SJSA1 (cell line): Measurements from ENCODE around the gene RASD2. TPM values are rescaled to one million over a fixed set of nuclear protein-coding genes. Genes with fewer than 3 reads are reported as not detected.

Experiments
- DNase-seq, 2 experiments: peaks; one replicate each; pipeline ENCODE4 v3.0.0-alpha.2; 2015 to 2020; ENCODE audit warnings: low spot score in 2 of 2, low read depth in 1 of 2
- H3K27ac ChIP-seq: fragments of 250-450 bp; sonication (Bioruptor Pico); 2 replicates; pipeline ENCODE4 v1.5.1; 2020; ENCODE audit warnings: mild to moderate bottlenecking, moderate library complexity
- H3K27me3 ChIP-seq: fragments of 250-450 bp; sonication (Bioruptor Pico); replicated peaks from 2 replicates; pipeline ENCODE4 v1.5.1; 2020; ENCODE audit warnings: mild to moderate bottlenecking, moderate library complexity
- H3K36me3 ChIP-seq: fragments of 250-450 bp; sonication (Bioruptor Pico); 2 replicates; pipeline ENCODE4 v1.5.1; 2020; ENCODE audit warnings: mild to moderate bottlenecking
- H3K4me1 ChIP-seq: fragments of 250-450 bp; sonication (Bioruptor Pico); replicated peaks from 2 replicates; pipeline ENCODE4 v1.6.1; 2021; ENCODE audit warnings: mild to moderate bottlenecking
- H3K4me3 ChIP-seq: fragments of 250-450 bp; sonication (Bioruptor Pico); 2 replicates; pipeline ENCODE4 v1.5.1; 2020; ENCODE audit warnings: mild to moderate bottlenecking
- H3K9me3 ChIP-seq: fragments of 250-450 bp; sonication (Bioruptor Pico); replicated peaks from 2 replicates; pipeline ENCODE4 v1.5.1; 2020; ENCODE audit warnings: mild to moderate bottlenecking
- total RNA-seq: library from RNA; depleted of rRNA; stranded (reverse); fragments of >200 nt; shearing (Covaris generic); gene quantifications from 2 replicates; pipeline ENCODE4 v1.2.3, GENCODE V29; 2014; rRNA removed

The RASD2 gene
- total RNA-seq, 1 experiment from 2014 or later: not detected

DNA sequence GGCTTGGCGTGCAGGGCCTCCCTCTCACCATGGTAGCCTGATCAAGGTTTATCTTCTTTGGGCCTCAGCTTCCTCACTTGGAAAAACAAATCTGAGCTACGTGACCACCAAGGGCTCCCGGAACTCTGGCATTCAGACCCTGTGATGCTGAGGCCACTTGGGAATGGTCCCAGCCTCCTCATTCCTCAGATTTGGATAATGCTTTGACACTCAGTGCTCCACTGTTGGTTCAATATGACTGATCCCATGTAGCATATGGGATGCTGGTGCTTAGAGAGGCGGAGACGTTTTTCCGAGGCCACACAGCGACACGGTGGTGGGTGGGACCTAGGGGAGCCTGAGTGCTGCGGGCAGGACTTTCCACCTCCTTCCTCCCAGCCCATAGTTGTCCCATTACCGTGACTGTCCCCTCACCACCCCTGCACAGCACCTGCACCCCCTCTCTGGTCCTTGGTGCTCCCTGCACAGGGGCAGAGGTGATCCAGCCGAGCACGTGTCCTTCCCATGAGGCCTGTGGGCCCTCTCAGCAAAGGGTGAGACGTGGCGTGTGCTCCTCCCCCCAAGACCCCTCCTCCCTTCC is 53.4 kb downstream of the RASD2 start:
- DNase-seq: no peak
- Histone ChIP-seq H3K27me3 (no peaks in the 10 kb centered on the region), H3K36me3 (no peaks in the 10 kb centered on the region), H3K9me3 (no peaks in the 10 kb centered on the region), H3K4me3 (no peak overlapping the region), H3K27ac (no peak overlapping the region), H3K4me1 (peaks cover 17% of the 10 kb centered on the region)

DNA sequence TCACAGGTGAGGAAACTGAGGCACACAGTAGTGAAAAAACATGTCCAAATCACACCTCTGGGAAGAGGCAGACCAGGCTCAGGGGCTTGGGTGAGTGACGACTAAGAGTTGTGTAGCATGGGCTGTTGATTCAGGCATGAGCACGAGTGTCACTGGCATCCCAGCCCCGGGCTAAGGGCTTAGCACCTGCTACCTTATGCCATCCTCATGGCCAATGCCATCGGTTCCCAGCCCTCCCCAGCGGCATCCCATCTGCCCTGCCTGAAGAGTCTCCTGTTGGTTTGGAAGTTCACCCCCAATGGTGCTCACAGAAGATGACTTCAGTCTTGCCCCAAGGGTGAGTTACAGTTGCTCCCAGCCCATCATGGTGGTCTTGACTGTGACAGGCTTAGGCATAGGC is 54.1 kb downstream of the RASD2 start:
- Histone ChIP-seq H3K4me3 (no peak overlapping the region), H3K9me3 (no peaks in the 10 kb centered on the region), H3K27ac (no peak overlapping the region), H3K27me3 (no peaks in the 10 kb centered on the region), H3K36me3 (no peaks in the 10 kb centered on the region), H3K4me1 (peaks cover 10% of the 10 kb centered on the region)
- DNase-seq: no peak

GRCh38 chr22:35596821-35597220 is 56.2 kb downstream of the RASD2 start:
- Histone ChIP-seq H3K4me3 (no peak overlapping the region), H3K27ac (no peak overlapping the region), H3K4me1 (no peaks in the 10 kb centered on the region), H3K9me3 (no peaks in the 10 kb centered on the region), H3K36me3 (no peaks in the 10 kb centered on the region), H3K27me3 (no peaks in the 10 kb centered on the region)
- DNase-seq: no peak

DNA sequence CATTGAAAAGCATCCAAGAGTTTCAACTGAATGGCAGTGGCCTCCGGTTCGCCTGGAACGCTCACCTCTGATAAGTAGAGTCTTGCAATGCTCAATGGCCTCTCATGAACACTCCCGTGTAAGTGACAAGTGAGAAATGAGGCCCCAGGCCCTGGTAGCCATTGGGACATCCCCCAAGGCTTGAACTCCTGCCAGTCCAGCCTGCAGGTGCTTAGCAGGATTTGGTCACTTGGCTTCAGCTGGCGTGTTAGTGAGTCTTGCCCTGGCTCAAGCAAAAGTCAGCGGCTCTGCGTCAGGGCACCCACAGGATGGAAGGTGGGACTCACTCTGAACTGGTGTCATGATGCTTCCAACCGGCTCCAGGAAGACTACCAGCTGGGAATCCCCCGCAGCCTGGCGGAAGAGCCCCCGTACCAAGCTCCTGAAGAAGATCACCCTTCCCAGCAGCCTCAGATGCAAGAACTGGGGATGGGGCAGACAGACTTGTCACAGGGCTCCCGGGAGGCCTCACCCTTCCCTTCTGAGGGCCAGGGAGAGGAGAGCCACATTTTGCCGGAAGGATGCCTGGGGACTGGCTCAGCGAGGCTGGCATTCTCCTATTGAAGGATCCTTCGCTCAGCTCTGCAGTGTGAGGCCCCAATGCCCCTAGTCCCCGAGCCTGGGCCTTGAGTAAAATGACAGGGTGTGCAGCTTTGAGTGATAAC is 57.2 kb downstream of the RASD2 start:
- no peak overlapping the region for H3K4me3 ChIP-seq
- H3K27ac ChIP-seq: no peak overlapping the region
- H3K4me1 ChIP-seq: no peaks in the 10 kb centered on the region

GRCh38 chr22:35598396-35598710 is 57.7 kb downstream of the RASD2 start:
- H3K9me3 ChIP-seq: no peaks in the 10 kb centered on the region
- no peak for DNase-seq
- no peaks in the 10 kb centered on the region for H3K27me3 ChIP-seq
- no peak overlapping the region for H3K27ac ChIP-seq
- H3K4me3 ChIP-seq: no peak overlapping the region
- H3K36me3 ChIP-seq: no peaks in the 10 kb centered on the region
- H3K4me1 ChIP-seq: no peaks in the 10 kb centered on the region

More for the DNA sequence above, 57.2 kb downstream of the RASD2 start:
- no peaks in the 10 kb centered on the region for H3K36me3 ChIP-seq
- H3K27me3 ChIP-seq: no peaks in the 10 kb centered on the region
- no peaks in the 10 kb centered on the region for H3K9me3 ChIP-seq
- DNase-seq: no peak

- H3K36me3 ChIP-seq: no peaks in the 10 kb centered on the region
- no peak overlapping the region for H3K27ac ChIP-seq
- H3K27me3 ChIP-seq: no peaks in the 10 kb centered on the region
- no peak overlapping the region for H3K4me3 ChIP-seq
- no peaks in the 10 kb centered on the region for H3K9me3 ChIP-seq
- H3K4me1 ChIP-seq: no peaks in the 10 kb centered on the region
- no peak for DNase-seq
These were observed 58.7 kb downstream of the RASD2 start for GRCh38 chr22:35599364-35599763.

DNA sequence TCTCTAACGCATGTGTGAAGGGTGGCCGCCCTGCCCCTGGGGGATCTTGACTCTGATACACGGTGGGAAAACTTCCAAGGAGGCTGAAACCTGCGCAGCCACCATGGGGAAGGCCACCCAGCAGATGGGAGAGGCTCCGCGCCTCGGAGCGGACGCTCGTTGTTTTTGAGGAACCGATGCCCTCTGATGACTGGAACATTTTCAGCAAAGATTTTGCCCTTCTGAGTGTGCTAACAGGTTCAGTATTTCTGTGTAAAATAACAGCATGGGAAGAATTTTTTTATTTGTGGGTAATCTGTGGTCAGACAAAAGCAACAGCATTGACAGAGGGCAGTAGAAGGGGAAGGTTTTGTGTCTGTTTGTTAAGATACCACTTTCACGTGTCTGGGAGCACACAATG is 59.8 kb downstream of the RASD2 start:
- Histone ChIP-seq H3K4me3 (no peak overlapping the region), H3K9me3 (no peaks in the 10 kb centered on the region), H3K36me3 (no peaks in the 10 kb centered on the region), H3K4me1 (no peaks in the 10 kb centered on the region), H3K27me3 (no peaks in the 10 kb centered on the region), H3K27ac (no peak overlapping the region)
- no peak for DNase-seq

DNA sequence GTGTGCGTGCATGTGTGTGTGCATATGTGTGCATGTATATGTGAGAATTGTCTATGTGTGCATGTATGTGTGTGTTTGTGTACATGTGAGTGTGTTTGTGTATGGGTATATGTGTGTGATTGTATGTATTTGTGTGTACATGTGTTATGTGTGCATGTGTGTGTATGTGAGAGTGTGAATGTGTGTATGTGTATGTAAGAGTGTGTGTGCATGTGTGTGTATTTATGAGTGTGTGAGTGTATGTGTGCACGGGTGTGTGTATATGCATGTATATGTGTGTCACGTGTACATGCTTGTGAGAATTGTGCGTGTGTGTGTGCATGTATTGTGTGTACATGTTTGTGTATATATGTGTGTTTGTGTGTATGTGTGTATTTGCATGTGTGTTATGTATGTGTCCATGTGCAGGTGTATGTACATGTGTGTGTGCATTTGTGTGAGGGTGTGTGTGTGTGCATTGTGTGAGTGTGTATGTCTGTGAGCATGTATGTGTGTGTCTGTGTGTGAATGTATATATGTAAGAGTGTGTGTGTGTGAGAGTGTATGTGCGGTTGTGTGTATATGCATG is 60.5 kb downstream of the RASD2 start:
- H3K36me3 ChIP-seq: no peaks in the 10 kb centered on the region
- no peak overlapping the region for H3K27ac ChIP-seq
- no peak overlapping the region for H3K4me3 ChIP-seq
- no peaks in the 10 kb centered on the region for H3K9me3 ChIP-seq
- H3K4me1 ChIP-seq: no peaks in the 10 kb centered on the region
- H3K27me3 ChIP-seq: no peaks in the 10 kb centered on the region
- DNase-seq: no peak

GRCh38 chr22:35601743-35602615 is 61.3 kb downstream of the RASD2 start:
- no peak for DNase-seq
- no peaks in the 10 kb centered on the region for H3K9me3 ChIP-seq
- H3K27ac ChIP-seq: no peak overlapping the region
- H3K36me3 ChIP-seq: no peaks in the 10 kb centered on the region
- H3K4me1 ChIP-seq: no peaks in the 10 kb centered on the region
- no peak overlapping the region for H3K4me3 ChIP-seq
- no peaks in the 10 kb centered on the region for H3K27me3 ChIP-seq

Other genes starting within 250 kb of the RASD2 start
- 14.9 and 16.9 TPM in 2 replicates for gene TOM1, start 240.9 kb upstream of the RASD2 start, total RNA-seq
- 5.6 and 6.9 TPM in 2 replicates for gene HMOX1, start 159.7 kb upstream of the RASD2 start, total RNA-seq
- 149 and 181 TPM in 2 replicates for gene MCM5, start 140.7 kb upstream of the RASD2 start, total RNA-seq
- gene MB, start 76.5 kb downstream of the RASD2 start, total RNA-seq: not detected in 2 replicates
- gene APOL6, start 107.6 kb downstream of the RASD2 start, total RNA-seq: 14.0 and 22.6 TPM in 2 replicates
- not detected in 2 replicates for gene APOL5, start 177.0 kb downstream of the RASD2 start, total RNA-seq